Activated CD8-positive, alpha-beta memory T cell treated with anti-CD3 and anti-CD28 coated beads for 1 hour (primary cell): Measurements from ENCODE around the gene COL24A1.

Source experiments
- DNase-seq, 2 donors: peaks; one replicate each; pipeline ENCODE4 v3.0.0-alpha.2; 2020; ENCODE audit warnings: low read depth in 1 of 2; ENCODE audit errors: extremely low read depth in 1 of 2

COL24A1 gene

GRCh38 chr1:86156566-86157455 is at the start of gene COL24A1:
COL24A1 (minus strand) TSS chr1:86156772; CDS start chr1:86156396, 376 bp downstream.
- no peak for DNase-seq

GRCh38 chr1:86205741-86206140 is 49.2 kb upstream of the COL24A1 start:
- no peak for DNase-seq

DNA sequence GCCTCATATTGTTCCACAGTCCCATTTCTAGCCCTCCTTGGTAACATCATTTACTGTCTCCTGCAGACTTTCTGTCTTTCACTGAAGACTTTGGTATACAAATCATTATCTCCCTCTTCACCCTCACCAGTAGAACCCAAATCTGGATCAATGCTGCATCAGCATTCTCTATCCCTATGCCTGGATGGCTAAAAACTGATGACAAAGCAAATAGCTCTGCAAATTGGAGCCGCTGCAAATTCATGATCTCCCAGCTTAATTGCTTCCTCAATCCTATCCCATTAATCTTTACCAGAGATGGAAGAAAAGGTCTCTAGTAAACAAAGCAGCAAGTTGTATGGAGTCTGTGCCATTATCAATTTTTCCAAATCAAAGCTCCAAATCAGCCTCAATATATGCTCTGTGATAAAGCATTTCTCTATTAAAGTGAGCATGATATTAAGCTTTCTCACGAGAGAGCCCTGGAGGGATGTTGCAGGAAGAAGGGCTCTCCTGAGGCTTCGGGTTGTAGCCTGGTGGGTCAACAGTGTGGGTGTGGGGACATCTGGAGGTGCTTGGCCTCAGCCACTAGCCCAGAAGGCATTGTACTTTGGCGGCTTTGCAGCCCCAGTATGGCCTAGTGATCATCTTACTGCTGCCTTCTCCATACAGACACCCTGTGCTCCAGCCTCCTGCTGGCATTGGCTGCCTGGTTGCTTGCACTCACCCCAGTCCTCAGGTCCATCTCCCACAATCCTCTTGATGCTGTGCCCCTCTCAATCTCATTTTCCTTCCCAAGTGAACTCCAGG is 46.2 kb upstream of the COL24A1 start:
- DNase-seq: no peak

DNA sequence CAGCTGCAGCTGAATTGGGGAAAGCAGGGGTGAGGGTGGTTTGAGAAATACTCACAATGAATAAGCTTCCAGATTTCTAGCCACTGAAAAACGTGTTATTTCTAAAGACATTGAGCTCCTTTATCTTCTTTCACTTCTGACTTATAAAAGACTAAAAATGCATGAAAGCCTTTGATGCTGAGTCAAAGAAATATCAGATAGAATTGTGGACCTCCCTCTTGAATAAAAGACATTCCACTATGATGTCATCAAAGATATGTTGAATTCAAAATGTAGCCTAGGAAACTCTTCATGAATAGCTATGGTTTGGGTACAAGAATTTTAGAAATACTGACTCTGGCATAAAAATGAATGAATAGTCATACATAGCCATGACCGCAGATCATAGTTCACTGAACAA is 44.7 kb upstream of the COL24A1 start:
- DNase-seq: no peak

DNA sequence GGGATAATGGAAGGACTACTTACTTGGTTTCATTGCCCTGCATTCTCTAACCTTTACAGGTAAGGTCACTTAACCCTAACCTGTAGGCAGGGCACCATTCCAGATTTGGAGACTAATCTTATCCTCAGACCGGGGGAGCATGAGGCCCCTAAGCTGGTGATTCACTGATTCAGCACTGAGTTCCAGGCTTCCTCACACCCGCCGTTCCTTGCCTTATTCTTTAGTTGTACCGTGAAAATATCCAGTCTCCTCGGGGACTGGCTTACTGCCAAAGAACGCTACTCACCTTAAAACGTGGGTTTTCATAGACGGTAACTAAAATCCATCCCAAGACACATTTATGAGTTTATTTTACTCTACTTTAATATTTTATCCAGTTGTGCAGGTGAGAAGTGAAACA is 44.3 kb upstream of the COL24A1 start:
- DNase-seq: no peak

DNA sequence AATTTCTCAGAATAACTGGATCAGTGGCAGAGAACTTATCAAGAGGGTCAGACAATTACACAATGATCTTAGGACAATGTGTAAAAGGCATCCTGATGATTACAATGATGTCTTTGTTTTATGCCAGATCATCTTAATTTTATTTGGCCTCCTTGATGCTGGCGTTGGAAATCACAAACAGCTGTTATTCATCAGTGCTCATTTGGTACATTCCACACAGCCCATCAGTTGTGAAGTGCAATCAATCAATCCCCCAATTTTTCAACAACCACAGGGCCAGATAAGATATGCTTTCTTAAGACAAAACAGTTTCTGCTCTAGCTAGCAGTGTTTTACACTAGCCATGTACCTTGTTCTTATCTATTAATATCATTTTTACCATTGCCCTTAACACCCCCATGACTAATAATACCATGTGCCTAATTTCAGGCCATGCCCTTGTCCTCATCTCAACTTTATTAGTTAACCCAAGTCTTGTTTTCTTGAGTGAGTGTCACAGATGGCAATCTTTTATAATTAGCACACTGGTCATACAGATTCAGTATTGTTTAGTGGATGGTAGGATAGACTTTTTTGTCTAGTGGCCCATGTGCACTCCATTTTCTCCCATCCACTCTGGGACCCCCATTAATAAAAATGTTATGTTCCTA is 40.8 kb upstream of the COL24A1 start:
- no peak for DNase-seq

- no peak for DNase-seq
Observed at GRCh38 chr1:86195281-86195680, 38.7 kb upstream of the COL24A1 start.

GRCh38 chr1:86194491-86195034 is 38.0 kb upstream of the COL24A1 start:
- no peak for DNase-seq

DNA sequence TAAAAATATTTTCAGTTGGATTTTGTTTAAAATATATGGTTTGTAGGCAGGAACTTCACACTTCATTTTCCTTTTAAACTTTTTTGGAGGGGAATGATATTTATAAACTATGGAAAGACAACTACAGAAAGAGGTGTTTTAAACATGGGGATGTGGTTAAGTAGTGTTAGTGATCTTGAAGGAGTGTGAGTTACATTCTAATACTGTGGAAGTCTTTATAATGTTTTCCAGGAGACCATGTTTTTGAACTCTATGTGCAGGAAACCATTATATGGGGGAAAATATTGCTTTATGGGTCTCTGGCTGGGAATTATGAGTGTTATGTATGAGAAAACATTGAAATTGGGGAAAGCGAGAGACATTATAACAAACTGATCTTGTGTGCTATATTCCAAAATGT is 35.8 kb upstream of the COL24A1 start:
- no peak for DNase-seq

- DNase-seq: no peak
Observed at GRCh38 chr1:86191958-86192357, 35.4 kb upstream of the COL24A1 start.

DNA sequence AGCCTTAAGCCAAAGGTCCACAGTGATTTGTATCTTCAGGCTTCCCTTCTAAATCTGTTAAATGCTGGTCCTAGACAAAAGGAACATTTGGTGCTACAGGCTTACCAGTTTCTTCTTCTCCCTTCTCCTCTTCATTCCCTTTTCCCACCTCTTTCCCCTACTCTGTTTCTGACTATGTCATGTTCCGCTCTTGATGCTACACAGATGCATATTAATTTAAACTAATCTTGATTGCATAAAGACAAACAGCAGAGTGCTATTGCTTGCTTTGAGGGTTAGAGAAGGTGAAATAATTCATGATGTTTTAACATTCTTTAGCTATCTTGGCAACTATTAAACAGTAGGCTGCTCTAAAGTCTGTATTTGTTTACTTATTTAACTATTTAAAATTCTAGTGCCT is 34.3 kb upstream of the COL24A1 start:
- DNase-seq: no peak

GRCh38 chr1:86184426-86184825 is 27.9 kb upstream of the COL24A1 start:
- DNase-seq: no peak

DNA sequence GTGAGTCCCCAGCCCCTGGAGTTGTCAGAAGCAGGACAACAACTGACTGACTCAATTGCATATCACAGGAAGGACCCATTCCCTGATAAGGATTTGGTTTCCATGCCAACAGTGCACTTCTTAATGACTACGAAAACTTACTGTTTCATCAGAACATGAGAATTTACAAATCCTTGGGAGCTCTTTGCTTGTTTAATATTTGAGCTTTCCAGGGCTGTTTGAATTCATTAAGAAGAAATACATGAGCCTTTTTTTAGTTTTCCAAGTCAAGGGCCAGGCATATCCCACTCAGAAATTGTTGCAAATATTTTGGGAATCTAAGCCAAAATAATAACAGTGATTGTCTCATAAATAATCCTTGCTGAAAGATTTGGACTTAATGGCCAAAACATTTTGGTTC is 27.2 kb upstream of the COL24A1 start:
- DNase-seq: no peak

- no peak for DNase-seq
Observed at GRCh38 chr1:86176226-86176625, 19.7 kb upstream of the COL24A1 start.

GRCh38 chr1:86175756-86176155 is 19.2 kb upstream of the COL24A1 start:
- no peak for DNase-seq

DNA sequence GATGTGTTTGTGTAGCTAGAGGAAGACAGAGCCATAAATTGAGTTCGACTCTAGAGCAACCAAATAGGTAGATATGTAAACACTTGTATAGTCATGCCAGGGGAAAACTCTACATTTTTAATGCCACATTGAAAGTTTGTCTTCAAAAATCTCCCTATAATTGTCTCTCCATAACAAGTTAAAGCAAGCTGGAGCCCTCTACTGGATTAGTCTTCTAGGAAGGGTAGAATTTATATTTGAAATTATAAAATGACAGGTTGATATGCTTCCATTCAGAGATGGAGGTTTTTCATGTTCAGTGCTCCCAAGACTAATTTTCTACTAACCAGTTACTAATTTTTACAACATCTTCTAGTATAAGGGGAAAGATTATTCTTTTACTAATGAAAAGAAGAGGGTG is 13.1 kb upstream of the COL24A1 start:
- no peak for DNase-seq

- DNase-seq: no peak
Observed at GRCh38 chr1:86159800-86160199, 3.2 kb upstream of the COL24A1 start.

DNA sequence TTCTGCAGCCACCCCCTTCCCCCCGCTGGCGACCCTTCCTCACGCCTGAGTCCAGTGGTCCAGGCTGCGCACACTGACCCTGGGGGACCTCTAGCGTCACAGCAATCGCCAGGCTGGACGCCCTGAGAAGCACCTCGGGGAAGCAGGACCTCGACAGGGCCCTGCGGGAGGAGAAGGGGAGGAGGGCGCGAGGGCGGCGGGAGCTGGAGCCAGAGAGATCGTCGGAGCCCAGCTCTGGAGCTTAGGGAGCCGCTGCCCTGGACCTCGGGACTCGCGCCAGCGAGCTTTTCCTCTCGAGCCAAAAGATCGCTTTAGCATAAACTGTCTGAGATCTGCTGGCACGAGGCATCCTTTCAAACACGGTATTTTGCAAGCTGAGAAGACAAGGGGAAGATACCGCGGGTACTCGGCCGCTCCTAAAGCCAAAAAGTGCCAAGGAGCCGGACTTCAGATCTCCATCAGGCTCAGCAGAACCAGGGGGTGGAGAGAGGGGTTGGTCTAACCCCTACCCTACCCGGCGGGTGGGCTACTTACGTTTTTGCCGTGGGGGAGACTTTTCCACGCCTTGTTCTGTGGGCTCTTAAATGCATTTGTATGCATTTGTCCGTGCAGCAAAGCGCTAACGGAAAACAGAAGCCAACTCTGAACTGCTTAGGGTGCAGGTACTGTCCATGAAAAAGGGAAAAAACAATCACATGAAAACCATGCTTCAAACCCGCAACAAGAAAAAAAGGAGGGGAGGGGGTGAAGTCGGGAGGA is 586 bp downstream of the COL24A1 start:
- no peak for DNase-seq

DNA sequence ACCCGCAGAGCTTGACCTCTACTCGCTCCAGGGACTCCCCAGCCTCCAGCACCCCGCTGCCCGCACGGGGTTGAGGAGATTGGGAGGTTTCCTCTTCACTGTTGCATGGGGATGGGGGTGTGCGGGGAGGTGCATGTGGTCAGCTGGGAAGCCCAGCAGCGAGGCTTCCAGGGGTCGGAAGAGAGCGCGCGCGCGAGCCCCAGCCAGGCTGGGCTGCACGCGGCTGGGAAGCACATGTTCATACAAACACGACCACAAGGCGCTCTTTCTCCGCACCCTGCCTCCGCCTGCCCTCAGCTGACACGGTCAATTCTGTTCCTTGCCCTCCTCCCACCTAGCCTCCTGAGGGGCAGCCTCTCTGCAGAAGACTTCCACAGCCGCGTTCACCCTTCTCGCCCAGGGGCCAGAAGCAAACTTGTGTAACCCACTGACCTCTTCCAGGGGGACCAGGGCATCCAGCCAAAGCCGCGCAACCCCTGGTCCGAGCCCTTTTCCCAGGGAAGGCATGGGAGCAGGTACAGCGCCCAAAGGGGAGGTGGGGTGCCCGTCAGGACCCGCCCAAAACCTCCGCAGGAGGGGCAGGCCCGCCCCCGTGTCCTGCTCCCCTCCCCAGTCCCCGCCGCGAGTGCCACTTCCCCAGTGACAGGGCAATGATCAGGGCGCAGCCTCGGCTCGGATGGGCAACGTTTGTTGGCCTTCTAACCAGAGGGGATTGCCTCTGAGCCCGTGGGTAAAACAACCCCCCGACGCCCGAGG is 1.3 kb downstream of the COL24A1 start:
- no peak for DNase-seq

- no peak for DNase-seq
Observed at GRCh38 chr1:86154571-86155050, 2.0 kb downstream of the COL24A1 start.
